ENCODE data around the gene MDC1.

The MDC1 gene

GRCh38 chr6:30696432-30696831, 20.6 kb downstream of the MDC1 start:
- DNase-seq = no peak

DNA sequence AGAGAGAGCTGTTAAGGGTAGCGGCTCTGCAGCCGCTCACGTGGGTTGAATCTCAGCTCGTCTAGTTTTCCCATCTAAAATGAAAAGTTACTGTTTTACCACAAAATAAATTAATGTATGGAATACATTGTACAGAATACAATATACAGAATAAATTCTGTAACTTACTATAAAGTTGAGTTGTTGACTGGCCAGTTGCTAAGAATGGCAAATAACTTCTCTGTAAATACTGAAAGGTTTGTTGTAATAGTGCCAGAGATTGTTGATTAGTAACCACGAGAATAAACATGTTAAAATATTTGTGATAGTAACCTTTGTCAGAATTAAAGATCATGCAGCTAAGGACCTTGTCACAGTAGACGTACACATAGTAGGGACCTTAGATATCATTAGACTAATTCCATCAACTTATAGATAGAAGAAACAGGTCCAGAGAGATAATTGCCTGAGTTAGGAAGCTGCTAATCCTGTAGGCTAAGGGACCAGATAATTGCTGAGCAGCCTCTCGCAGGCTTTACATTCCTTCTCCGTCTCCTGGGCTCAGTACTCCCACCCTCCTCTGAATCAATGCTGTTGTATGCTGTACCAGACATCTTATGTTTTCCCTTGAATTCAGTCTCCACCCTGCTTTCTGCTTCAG, 25.8 kb downstream of the MDC1 start:
- DNase-seq = no peak

DNA sequence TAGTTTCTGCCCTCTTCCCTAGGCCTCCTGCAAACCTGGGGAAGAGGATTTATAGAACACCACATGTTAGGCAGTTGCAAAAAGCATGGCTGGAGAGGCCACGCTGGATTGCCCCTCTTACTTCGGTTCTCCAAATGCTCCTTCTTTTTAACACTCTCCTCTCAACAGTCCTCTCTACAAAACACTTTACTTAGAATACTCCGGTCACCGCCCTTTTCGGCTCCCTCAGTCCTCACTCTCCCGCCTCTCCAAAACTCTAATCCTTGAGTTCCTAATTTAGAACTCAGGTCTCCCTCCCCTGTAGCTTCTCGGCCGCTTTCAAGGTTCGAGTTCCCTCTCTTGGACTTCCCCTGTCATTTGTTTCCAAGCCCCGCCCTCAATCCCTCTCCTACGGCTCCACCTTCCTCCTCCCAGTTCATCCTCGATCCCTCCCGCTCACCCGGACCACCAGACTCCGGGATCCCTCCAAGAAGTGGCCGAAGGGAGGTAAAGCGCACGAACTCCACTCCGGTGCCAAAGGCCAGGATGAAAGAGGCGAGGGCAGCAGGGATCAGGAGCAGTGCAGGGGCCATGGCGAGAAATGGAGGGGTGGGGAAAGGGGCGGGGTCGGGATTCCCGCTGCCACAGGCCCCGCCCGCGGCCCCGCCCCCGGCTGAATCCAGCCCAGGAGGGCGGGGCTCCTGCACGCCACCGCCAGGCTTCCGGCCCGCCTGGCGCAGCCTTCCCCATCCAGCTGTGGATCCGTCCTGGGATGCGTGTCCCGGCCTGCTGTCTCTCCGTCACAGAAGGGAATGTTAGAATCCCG, 26.5 kb downstream of the MDC1 start, which contains the start of gene NRM:
Gene NRM (minus strand): TSS at position 582 of the 805 bp plus-strand sequence. CDS start 10 bp downstream, at position 572.
- peak; percentile 69 for DNase-seq

DNA sequence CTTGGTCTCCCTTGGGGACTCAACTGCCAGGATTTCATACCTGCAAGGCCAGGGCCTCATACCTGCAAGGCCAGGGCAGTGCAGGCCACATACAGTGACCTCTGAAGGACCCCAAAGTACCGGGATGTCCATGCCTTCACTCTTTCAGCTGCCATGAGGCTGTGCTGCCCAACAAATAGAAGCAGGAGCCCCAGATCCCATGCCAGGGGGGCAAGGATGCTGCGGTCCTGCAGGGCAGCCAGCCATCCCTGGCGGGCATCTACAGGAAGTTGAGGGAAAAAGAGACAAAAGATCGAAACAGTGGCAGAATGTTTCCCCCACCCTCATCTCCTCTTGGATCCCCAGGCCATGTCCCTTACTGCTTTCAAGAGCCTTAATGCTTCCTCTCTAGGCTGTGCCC, 27.1 kb downstream of the MDC1 start:
- DNase-seq = no peak

DNA sequence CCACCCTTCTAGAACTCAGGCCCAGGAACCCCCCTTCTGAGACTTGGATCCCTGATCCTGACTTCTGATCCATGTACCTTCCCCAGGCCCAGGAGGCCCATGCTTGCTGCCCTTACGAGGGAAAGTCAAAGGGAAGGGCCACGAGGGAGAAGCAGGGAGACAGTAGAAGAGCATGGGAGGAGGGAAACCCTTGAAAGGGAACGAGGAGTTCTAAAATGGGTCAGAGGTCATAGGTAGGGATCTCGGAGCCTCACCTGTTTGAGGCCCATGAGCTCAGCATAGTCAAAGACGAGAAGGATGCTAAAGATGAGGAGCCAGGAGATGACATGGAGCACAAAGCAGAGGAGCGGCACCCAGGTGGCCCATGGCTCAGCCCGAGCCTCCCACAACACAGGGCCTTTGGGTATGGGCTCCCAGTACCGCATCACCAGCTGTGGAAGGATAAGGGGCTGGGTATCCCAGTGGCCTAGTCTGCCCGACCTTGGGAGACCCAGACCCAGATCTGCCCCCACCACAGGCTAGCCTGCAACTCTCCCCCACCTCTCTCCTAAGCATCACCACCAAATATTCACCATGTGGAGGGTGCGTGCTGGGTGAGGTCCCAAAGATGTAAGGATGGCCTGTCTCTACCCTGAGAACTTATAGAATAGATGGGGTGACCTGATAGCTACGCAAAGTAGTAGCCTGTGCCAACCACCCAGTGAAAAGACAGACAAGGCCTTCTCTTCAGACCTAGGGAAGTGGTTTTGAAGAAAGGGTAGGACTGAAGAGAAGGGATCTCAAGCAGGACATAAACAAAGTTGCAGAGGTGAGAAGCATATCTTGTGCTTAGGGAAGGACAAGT, 27.8 kb downstream of the MDC1 start:
- DNase-seq = no peak

DNA sequence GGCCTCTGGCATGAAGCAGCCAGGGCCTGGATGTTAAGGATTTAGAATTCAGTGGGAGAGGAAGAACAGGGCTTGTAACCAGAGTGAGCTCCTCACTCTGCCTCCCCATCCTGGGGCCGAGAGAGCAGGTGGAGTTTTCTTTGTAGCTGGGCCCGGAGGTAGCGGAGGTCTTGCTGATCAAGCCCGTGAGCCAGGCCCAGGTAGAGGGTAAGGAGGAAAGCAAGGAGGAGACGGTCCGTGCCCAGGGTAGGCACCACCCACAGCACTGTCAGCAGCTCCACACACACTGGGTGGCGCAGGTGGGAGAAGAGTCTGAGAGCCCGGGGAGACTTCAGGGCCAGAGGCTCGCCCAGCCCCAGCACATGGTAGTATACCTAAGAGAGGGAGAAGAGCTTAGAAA, 28.5 kb downstream of the MDC1 start:
- no peak for DNase-seq

- DNase-seq = no peak
Observed at GRCh38 chr6:30687659-30688431, 29.2 kb downstream of the MDC1 start.

- DNase-seq = peak; percentile 82
Observed at GRCh38 chr6:30686908-30687658, 30.0 kb downstream of the MDC1 start.

DNA sequence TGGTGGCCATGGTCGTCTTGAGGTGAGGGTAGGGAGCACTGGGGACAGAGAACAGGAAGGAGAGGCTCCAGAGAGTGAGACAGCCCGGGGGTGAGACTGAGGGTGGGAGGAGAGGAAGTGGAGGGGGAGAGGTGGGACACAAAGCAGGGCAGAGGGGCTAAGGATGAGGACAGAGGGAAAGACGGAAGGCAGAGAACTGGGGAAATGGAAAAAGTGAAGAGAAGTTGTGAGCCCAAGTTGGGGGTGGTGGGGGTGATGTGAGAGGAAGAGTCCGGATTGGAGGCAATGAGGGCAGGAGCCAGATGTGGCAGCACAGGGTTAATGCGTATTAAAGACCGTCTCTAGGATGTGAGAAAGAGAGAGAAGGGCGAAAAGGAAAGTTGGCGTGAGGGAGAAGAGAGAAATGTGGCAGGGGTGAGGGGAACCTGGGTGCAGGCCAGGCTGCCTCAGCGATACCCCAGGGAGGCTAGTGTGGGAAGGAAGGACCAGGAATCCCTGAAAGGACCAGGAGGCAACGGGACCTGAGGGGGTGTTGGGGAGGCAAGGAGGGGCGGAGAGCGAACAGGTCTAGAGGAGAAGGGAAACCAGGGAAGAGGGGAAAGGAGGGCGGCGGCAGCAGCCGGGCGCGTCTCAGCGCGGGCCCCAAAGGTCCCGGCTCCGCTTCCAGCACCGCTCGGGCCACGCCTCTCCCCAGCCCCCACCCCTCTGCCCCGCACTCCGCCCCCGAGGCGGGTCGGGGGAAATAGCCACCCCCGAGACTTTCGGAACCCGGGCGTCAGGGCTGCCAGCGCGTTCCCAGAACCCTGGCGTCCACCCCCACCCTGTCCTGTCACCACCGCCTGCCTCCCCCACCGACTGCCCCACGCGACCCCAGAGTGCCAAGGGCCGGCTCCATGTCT, 30.8 kb downstream of the MDC1 start, which contains the start of gene PPP1R18:
Gene PPP1R18 (minus strand): TSS at position 637 of the 899 bp plus-strand sequence. CDS start 627 bp downstream, at position 10.
- DNase-seq = peak; percentile 87

DNA sequence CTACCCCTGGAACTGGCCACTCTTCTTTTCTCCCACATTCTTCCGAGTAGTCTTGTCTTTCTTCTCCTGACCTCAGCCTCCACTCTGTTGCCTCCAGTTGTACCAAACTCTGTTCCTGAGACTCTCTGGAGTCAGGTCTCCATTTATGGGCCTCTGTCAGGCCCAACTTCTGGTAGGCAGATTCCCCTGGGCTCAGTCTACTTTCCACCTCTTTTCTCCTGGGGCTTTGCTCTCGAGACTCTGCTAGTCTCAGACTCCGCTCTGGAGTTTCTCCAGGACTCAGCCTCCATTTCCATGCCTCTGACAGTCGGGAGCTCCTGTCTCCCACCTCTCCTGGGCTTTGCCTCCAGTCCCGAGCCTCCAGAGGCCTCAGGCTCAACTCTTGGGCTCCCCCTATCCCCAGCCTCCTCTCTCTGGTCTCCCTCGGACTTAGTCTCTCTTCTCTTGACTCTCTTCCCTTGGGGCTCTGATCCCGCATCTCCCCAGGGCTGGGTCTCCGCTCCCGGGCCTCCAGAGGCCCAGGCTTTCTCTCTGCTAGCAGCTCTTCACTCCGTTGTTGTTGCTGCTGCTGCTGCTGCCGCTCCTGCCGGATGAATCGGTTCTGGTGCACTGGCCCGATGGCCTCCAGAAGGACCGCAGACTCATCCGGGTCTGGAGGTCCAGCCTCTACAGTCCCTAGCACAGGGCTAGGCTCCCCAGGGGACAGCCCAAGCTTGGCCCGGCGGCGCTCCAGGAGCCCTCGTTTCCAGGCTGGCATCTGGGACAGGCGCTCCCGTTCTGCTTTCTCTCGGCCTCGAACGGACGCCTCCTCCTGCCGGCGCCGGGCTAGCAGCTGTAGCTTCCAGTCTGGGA, 31.7 kb downstream of the MDC1 start:
- DNase-seq = no peak

- DNase-seq = peak; percentile 68
Observed at GRCh38 chr6:30684386-30685156, 32.5 kb downstream of the MDC1 start.

DNA sequence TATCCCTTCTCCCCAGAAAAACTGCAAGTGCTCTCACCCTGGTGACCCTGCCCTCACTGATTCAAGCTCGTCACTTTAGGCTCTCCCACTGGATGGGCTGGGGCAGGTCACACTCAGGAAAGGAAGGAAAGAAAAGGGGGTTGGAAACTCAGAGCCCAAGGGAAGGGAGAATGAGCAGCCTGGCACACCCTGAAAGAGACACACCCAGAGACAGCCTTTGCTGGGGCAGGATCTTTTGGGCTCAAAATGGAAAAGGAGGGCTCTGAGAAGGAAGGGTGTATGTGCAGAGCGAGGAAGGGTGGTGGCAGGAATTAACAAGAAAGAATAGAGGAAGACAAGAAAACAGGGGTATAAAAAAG, 33.1 kb downstream of the MDC1 start:
- DNase-seq = no peak

- DNase-seq = no peak
Observed at GRCh38 chr6:30683183-30683979, 33.7 kb downstream of the MDC1 start.

GRCh38 chr6:30682143-30683117, 34.7 kb downstream of the MDC1 start:
- DNase-seq = peak; percentile 90

- no peak for DNase-seq
Observed at GRCh38 chr6:30681766-30682142, 35.3 kb downstream of the MDC1 start.

DNA sequence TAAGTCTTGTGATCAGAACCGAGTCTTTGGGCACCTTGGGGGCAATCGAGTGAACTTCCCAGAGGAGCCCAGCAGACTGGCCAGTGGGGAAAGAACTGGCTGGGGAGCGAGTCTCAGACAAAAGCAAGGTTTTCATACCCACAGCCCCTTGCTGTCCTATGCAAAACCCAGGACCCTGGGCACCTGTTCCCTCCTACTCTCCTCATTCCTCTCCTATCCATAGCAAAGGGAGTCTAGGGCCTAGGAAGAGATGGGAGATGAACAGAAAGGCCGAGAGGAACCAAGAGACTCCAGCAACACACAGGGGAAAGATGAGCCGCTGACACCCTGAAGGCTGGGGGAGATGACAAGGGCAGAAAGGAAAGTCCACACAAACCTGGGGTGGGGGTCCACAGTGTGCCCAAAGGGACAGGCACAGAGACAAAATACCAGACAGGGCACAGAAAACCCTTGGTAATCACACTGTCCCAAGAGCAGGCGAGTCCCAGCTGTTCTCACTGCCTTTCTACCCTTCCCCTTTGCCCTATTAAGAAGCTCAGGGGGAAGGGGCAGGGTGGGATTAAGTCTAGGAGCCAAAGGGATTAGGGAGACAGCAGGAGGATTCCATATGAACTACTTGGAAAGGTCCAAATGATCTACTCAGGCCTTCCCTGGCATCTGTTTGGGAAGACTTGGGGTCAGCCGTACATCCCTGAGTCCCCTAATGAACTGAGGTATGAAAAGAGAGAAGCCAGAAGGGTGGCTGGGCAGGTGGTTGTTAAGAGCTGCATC, 37.1 kb downstream of the MDC1 start:
- no peak for DNase-seq

Data from CD4-positive, alpha-beta T cell treated with Interleukin-21 for 1 hour (primary cell).